GM20000 (cell line): ENCODE data around the gene KRT6C.

Experiments used
- DNase-seq: peaks from one replicate; pipeline ENCODE4 v3.0.0; 2012; ENCODE audit warnings: low spot score
- CTCF ChIP-seq: IDR thresholded peaks from 2 replicates; pipeline ENCODE4 v1.5.1; 2012; ENCODE audit warnings: mild to moderate bottlenecking, control low read depth; ENCODE audit errors: extremely low read depth, missing control alignments

Gene KRT6C

GRCh38 chr12:52474212-52474611, 607 bp upstream of the KRT6C start:
- no peak for DNase-seq
- no peak for TF ChIP-seq CTCF

- TF ChIP-seq CTCF, result no peak
- no peak for DNase-seq
Measured at GRCh38 chr12:52469853-52470252, 3.8 kb downstream of the KRT6C start.

GRCh38 chr12:52464897-52465296, 8.7 kb downstream of the KRT6C start:
- no peak for TF ChIP-seq CTCF
- no peak for DNase-seq

- no peak for DNase-seq
- TF ChIP-seq CTCF, result no peak
Measured at GRCh38 chr12:52461693-52462092, 11.9 kb downstream of the KRT6C start.

- no peak for DNase-seq
- TF ChIP-seq CTCF, result no peak
Measured at GRCh38 chr12:52458861-52459260, 14.7 kb downstream of the KRT6C start.

- no peak for TF ChIP-seq CTCF
- DNase-seq, result no peak
Measured at GRCh38 chr12:52455821-52456220, 17.8 kb downstream of the KRT6C start.

- no peak for TF ChIP-seq CTCF
- DNase-seq, result no peak
Measured at GRCh38 chr12:52454411-52455201, 19.0 kb downstream of the KRT6C start.
